HUES48 (cell line): Measurements from ENCODE around the gene ZBTB3.
"Not testable (repeated sequence)": the region's sequence is repeated elsewhere in the genome, so short reads cannot be mapped to it uniquely, and the experiment has no call there.

ENCODE experiments used
- H3K27ac ChIP-seq: one replicate; pipeline ENCODE4 v1.7.0; 2013; ENCODE audit warnings: low read depth, low read length, inconsistent platforms
- H3K27me3 ChIP-seq: 2 replicates; pipeline ENCODE4 v1.6.1; 2013; ENCODE audit warnings: mild to moderate bottlenecking, low read length; ENCODE audit not compliant: control insufficient read depth, insufficient read depth
- H3K36me3 ChIP-seq: 2 replicates; pipeline ENCODE4 v1.6.1; 2013; ENCODE audit warnings: low read length; ENCODE audit not compliant: control insufficient read depth, insufficient read depth
- H3K4me1 ChIP-seq: 2 replicates; pipeline ENCODE4 v1.6.1; 2013; ENCODE audit warnings: mild to moderate bottlenecking, low read length; ENCODE audit not compliant: control insufficient read depth, insufficient read depth
- H3K4me3 ChIP-seq: 2 replicates; pipeline ENCODE4 v1.5.1; 2013; ENCODE audit warnings: mild to moderate bottlenecking, low read depth, low read length
- H3K9ac ChIP-seq: 2 replicates; pipeline ENCODE4 v1.6.1; 2013; ENCODE audit warnings: mild to moderate bottlenecking, low read depth, low read length, moderate library complexity
- H3K9me3 ChIP-seq: 2 replicates; pipeline ENCODE4 v1.6.1; 2013; ENCODE audit warnings: low read length; ENCODE audit not compliant: control insufficient read depth, insufficient read depth

ZBTB3 gene

GRCh38 chr11:62786318-62787004, 32.5 kb upstream of the ZBTB3 start:
- Histone ChIP-seq H3K9ac (peak overlapping the region; percentile 60), H3K4me3 (peak overlapping the region; percentile 90), H3K9me3 (no peaks in the 10 kb centered on the region), H3K27ac (peak overlapping the region; percentile 95), H3K36me3 (peaks cover 33% of the 10 kb centered on the region), H3K27me3 (no peaks in the 10 kb centered on the region), H3K4me1 (no peaks in the 10 kb centered on the region; the same call in 1 of the 2 replicates)

- no peak overlapping the region for H3K4me3 ChIP-seq
- H3K9me3 ChIP-seq: no peaks in the 10 kb centered on the region
- no peaks in the 10 kb centered on the region for H3K4me1 ChIP-seq
- no peaks in the 10 kb centered on the region for H3K27me3 ChIP-seq
- peaks cover 30% of the 10 kb centered on the region for H3K36me3 ChIP-seq
- no peak overlapping the region for H3K27ac ChIP-seq
- no peak overlapping the region for H3K9ac ChIP-seq
Measured at GRCh38 chr11:62782753-62783152, 28.8 kb upstream of the ZBTB3 start.

- Histone ChIP-seq H3K27me3 (no peaks in the 10 kb centered on the region), H3K36me3 (peaks cover 64% of the 10 kb centered on the region), H3K4me1 (no peaks in the 10 kb centered on the region), H3K9ac (no peak overlapping the region), H3K9me3 (no peaks in the 10 kb centered on the region), H3K27ac (no peak overlapping the region), H3K4me3 (no peak overlapping the region)
Measured at GRCh38 chr11:62778441-62778840, 24.5 kb upstream of the ZBTB3 start.

- Histone ChIP-seq H3K9ac (no peak overlapping the region), H3K4me1 (no peaks in the 10 kb centered on the region), H3K27ac (no peak overlapping the region), H3K9me3 (no peaks in the 10 kb centered on the region), H3K27me3 (no peaks in the 10 kb centered on the region), H3K36me3 (peaks cover 58% of the 10 kb centered on the region), H3K4me3 (no peak overlapping the region)
Measured at GRCh38 chr11:62777389-62777788, 23.4 kb upstream of the ZBTB3 start.

- no peaks in the 10 kb centered on the region for H3K27me3 ChIP-seq
- no peak overlapping the region for H3K9ac ChIP-seq
- H3K9me3 ChIP-seq: no peaks in the 10 kb centered on the region
- H3K4me1 ChIP-seq: peaks cover 6% of the 10 kb centered on the region; the same call in 1 of the 2 replicates
- H3K36me3 ChIP-seq: peaks cover 48% of the 10 kb centered on the region
- H3K27ac ChIP-seq: no peak overlapping the region
- no peak overlapping the region for H3K4me3 ChIP-seq
Measured at GRCh38 chr11:62775646-62776045, 21.7 kb upstream of the ZBTB3 start.

- Histone ChIP-seq H3K9ac (no peak overlapping the region), H3K27ac (no peak overlapping the region), H3K36me3 (peaks cover 45% of the 10 kb centered on the region), H3K27me3 (no peaks in the 10 kb centered on the region), H3K4me3 (no peak overlapping the region), H3K9me3 (no peaks in the 10 kb centered on the region), H3K4me1 (peaks cover 17% of the 10 kb centered on the region)
Measured at GRCh38 chr11:62774407-62774806, 20.4 kb upstream of the ZBTB3 start.

GRCh38 chr11:62771144-62772021, 17.4 kb upstream of the ZBTB3 start, which contains the start of gene TAF6L:
Gene TAF6L (plus strand): TSS chr11:62771396. CDS start chr11:62775784, 4,388 bp downstream.
- Histone ChIP-seq H3K4me1 (peaks cover 18% of the 10 kb centered on the region), H3K9ac (peak within 1 kb of the TSS; percentile 90), H3K4me3 (peak within 1 kb of the TSS; percentile 97), H3K36me3 (peaks cover 40% of the 10 kb centered on the region), H3K27me3 (no peaks in the 10 kb centered on the region), H3K9me3 (no peaks in the 10 kb centered on the region), H3K27ac (peak within 1 kb of the TSS; percentile 99)

GRCh38 chr11:62770778-62771143, 16.8 kb upstream of the ZBTB3 start:
- H3K4me3 ChIP-seq: peak overlapping the region; percentile 97
- no peaks in the 10 kb centered on the region for H3K27me3 ChIP-seq
- peak overlapping the region; percentile 90 for H3K9ac ChIP-seq
- H3K27ac ChIP-seq: peak overlapping the region; percentile 99
- H3K4me1 ChIP-seq: peaks cover 18% of the 10 kb centered on the region
- H3K9me3 ChIP-seq: no peaks in the 10 kb centered on the region
- H3K36me3 ChIP-seq: peaks cover 39% of the 10 kb centered on the region

- not testable (repeated sequence) for H3K27me3 ChIP-seq, H3K9ac ChIP-seq, H3K27ac ChIP-seq, H3K4me3 ChIP-seq, H3K9me3 ChIP-seq
- H3K36me3 ChIP-seq: peaks cover 17% of the 10 kb centered on the region
- peaks cover 19% of the 10 kb centered on the region for H3K4me1 ChIP-seq
Measured at GRCh38 chr11:62760867-62761227, 6.9 kb upstream of the ZBTB3 start.

- no peaks in the 10 kb centered on the region for H3K27me3 ChIP-seq
- peak overlapping the region; percentile 68 for H3K9ac ChIP-seq
- peaks cover 24% of the 10 kb centered on the region for H3K4me1 ChIP-seq
- H3K4me3 ChIP-seq: peak overlapping the region; percentile 62
- peak overlapping the region; percentile 90 for H3K27ac ChIP-seq
- peaks cover 10% of the 10 kb centered on the region for H3K36me3 ChIP-seq
- H3K9me3 ChIP-seq: no peaks in the 10 kb centered on the region
Measured at GRCh38 chr11:62757846-62758788, 4.2 kb upstream of the ZBTB3 start.
